Endometrium (tissue), 2 donors: ENCODE results near the gene ADAMTS12.
"Not testable (repeated sequence)": the region's sequence is repeated elsewhere in the genome, so short reads cannot be mapped to it uniquely, and the experiment has no call there.

Experiments used
- FAIRE-seq: peaks from 2 replicates; lab custom pipeline; 2012; peaks lifted over from hg19 to GRCh38; lab: Jason Lieb, UNC
- donor health status: control.
- donor health status: control.

ADAMTS12 gene

GRCh38 chr5:33582417-33582816 lies 309.4 kb downstream of the ADAMTS12 start:
- FAIRE-seq = no peak

- no peak for FAIRE-seq
Observed at GRCh38 chr5:33579789-33580188, 312.0 kb downstream of the ADAMTS12 start.

- FAIRE-seq = no peak
Observed at GRCh38 chr5:33579152-33579551, 312.6 kb downstream of the ADAMTS12 start.

- FAIRE-seq = no peak
Observed at GRCh38 chr5:33576726-33577590, 314.8 kb downstream of the ADAMTS12 start.

- FAIRE-seq = no peak
Observed at GRCh38 chr5:33565324-33565723, 326.5 kb downstream of the ADAMTS12 start.

GRCh38 chr5:33563983-33564908 lies 327.5 kb downstream of the ADAMTS12 start:
- FAIRE-seq = no peak

- FAIRE-seq = no peak
Observed at GRCh38 chr5:33563530-33563929, 328.3 kb downstream of the ADAMTS12 start.

- FAIRE-seq = no peak
Observed at GRCh38 chr5:33558489-33558888, 333.3 kb downstream of the ADAMTS12 start.

- FAIRE-seq = no peak
Observed at GRCh38 chr5:33557605-33558004, 334.2 kb downstream of the ADAMTS12 start.

- FAIRE-seq = no peak
Observed at GRCh38 chr5:33556330-33557328, 335.2 kb downstream of the ADAMTS12 start.

- FAIRE-seq = no peak
Observed at GRCh38 chr5:33549982-33550567, 341.7 kb downstream of the ADAMTS12 start.

GRCh38 chr5:33539790-33540189 lies 352.0 kb downstream of the ADAMTS12 start:
- not testable (repeated sequence) for FAIRE-seq

- no peak for FAIRE-seq
Observed at GRCh38 chr5:33539212-33539611, 352.6 kb downstream of the ADAMTS12 start.

- FAIRE-seq = no peak
Observed at GRCh38 chr5:33538201-33538600, 353.6 kb downstream of the ADAMTS12 start.

GRCh38 chr5:33537240-33537639 lies 354.6 kb downstream of the ADAMTS12 start:
- no peak for FAIRE-seq

GRCh38 chr5:33536802-33537201 lies 355.0 kb downstream of the ADAMTS12 start:
- no peak for FAIRE-seq

- no peak for FAIRE-seq
Observed at GRCh38 chr5:33531824-33532223, 360.0 kb downstream of the ADAMTS12 start.

- no peak for FAIRE-seq
Observed at GRCh38 chr5:33531037-33531298, 360.8 kb downstream of the ADAMTS12 start.

- FAIRE-seq = no peak
Observed at GRCh38 chr5:33530183-33531036, 361.4 kb downstream of the ADAMTS12 start.

GRCh38 chr5:33527696-33528095 lies 364.1 kb downstream of the ADAMTS12 start:
- no peak for FAIRE-seq

GRCh38 chr5:33526755-33527154 lies 365.0 kb downstream of the ADAMTS12 start:
- no peak for FAIRE-seq
